Spleen (tissue), 11 donors: Measurements from ENCODE around the gene TMEM259. TPM values are rescaled to one million over a fixed set of nuclear protein-coding genes. Genes with fewer than 3 reads are reported as not detected.

Experiments
- DNase-seq: peaks from one replicate; pipeline ENCODE4 v3.0.0-alpha.2; 2020
- H3K27ac ChIP-seq, 8 donors: fragments of 200-600 bp; sonication (generic) in 7 of 8; 1 replicate in 4 of 8; 2 replicates in 4 of 8; pipeline versions ENCODE4 v1.5.0 to v1.8.0; 2016 to 2021; ENCODE audit warnings: inconsistent platforms in 4 of 8, mild to moderate bottlenecking in 4 of 8, moderate library complexity in 1 of 8
- H3K27me3 ChIP-seq, 7 donors: fragments of 200-600 bp; sonication (generic) in 6 of 7; replicated peaks in 1 of 7; 1 replicate in 4 of 7; 2 replicates in 3 of 7; pipeline versions ENCODE4 v1.5.0 to v1.8.0; 2016 to 2021; ENCODE audit warnings: inconsistent platforms in 3 of 7, mild to moderate bottlenecking in 1 of 7
- H3K36me3 ChIP-seq, 6 donors: fragments of 200-600 bp; sonication (generic) in 5 of 6; 1 replicate in 4 of 6; 2 replicates in 2 of 6; pipeline versions ENCODE4 v1.5.0 to v1.8.0; 2016 to 2021; ENCODE audit warnings: inconsistent platforms in 2 of 6
- H3K4me1 ChIP-seq, 6 donors: fragments of 200-600 bp; sonication (generic) in 5 of 6; 1 replicate in 3 of 6; 2 replicates in 3 of 6; pipeline versions ENCODE4 v1.5.0 to v1.8.0; 2016 to 2021; ENCODE audit warnings: inconsistent platforms in 3 of 6
- H3K4me3 ChIP-seq, 8 donors: fragments of 200-600 bp; sonication (generic) in 7 of 8; 1 replicate in 4 of 8; 2 replicates in 4 of 8; pipeline versions ENCODE4 v1.5.0 to v1.8.0; 2016 to 2021; ENCODE audit warnings: inconsistent platforms in 4 of 8, mild to moderate bottlenecking in 4 of 8, moderate library complexity in 2 of 8
- H3K9me3 ChIP-seq, 8 donors: fragments of 200-600 bp; sonication (generic) in 7 of 8; 1 replicate in 4 of 8; 2 replicates in 4 of 8; pipeline versions ENCODE4 v1.5.0 to v1.8.0; 2016 to 2021; ENCODE audit warnings: inconsistent platforms in 4 of 8
- POLR2A ChIP-seq, 3 donors: fragments of 450-650 bp; IDR thresholded peaks; one replicate each; pipeline ENCODE4 v1.5.1; 2017; ENCODE audit warnings: antibody characterized with exemption in 3 of 3, mild to moderate bottlenecking in 1 of 3
- POLR2AphosphoS5 ChIP-seq, 3 donors: sonication (generic); formaldehyde crosslinking; IDR thresholded peaks; one replicate each; pipeline ENCODE4 v1.5.1; 2017; ENCODE audit warnings: antibody characterized with exemption in 3 of 3
- whole genome bisulfite sequencing, 5 donors: extraction: QIAGEN DNeasy Blood & Tissue Kit in 3 of 5; methylation state at CpG; one replicate each; pipeline versions ENCODE4 v1.1.5 to v1.1.7; 2013 to 2018; 5-methylcytosine and 5-hydroxymethylcytosine counted together
- intact Hi-C: fragments of 100-400 bp; cut with DNase I; formaldehyde crosslinking; loops from one replicate; pipeline ENCODE4 v1.15.0; 2023; ENCODE audit warnings: low total_unique reads
- polyA plus RNA-seq, 3 donors: library from polyadenylated mRNA; stranded (reverse); fragments of 200-250 nt; gene quantifications; one replicate each; pipeline ENCODE4 v1.2.1, GENCODE V29; 2013
- total RNA-seq, 7 donors: library from RNA; depleted of rRNA in 3 of 7; stranded (reverse); fragments of >200 nt in 3 of 7; fragmentation: NEBNext Ultra II Directional in 4 of 7; extraction: Animal tissue kit (Norgen Biotek cat#: 25700) in 4 of 7; gene quantifications; one replicate each; pipeline versions ENCODE4 v1.1.0 to v1.2.1, GENCODE V29; 2016 to 2021
- TF ChIP-seq, protein P1 (sequence below), 11 experiments: fragments of 200-600 bp in 7 of 11; fragments of 450-650 bp in 4 of 11; sonication (generic) in 4 of 11; IDR thresholded peaks in 8 of 11; conservative IDR thresholded peaks in 3 of 11; 1 replicate in 7 of 11; 2 replicates in 4 of 11; pipeline versions ENCODE4 v1.4.0 to v1.8.0; 2016 to 2021; ENCODE audit warnings: antibody characterized with exemption in 11 of 11, inconsistent platforms in 4 of 11, mild to moderate bottlenecking in 1 of 11
- donor health status: healthy with polysubstance abuse.
- donor health status: DM: no; HTN: no; CAD: no; lungs with moderate emphysema.
- donor health status: DM: no; HTN: no; CAD: no.
- donor health status: Bipolar disorder and iron deficiency.
- donor health status: healthy.
- donor health status: DM: no; HTN: no; CAD: no.
- donor health status: DM: yes; HTN: yes; CAD: no.

The TMEM259 gene
- total and polyA plus RNA-seq, 10 donors, result 172 to 560 (median 241) TPM

DNA sequence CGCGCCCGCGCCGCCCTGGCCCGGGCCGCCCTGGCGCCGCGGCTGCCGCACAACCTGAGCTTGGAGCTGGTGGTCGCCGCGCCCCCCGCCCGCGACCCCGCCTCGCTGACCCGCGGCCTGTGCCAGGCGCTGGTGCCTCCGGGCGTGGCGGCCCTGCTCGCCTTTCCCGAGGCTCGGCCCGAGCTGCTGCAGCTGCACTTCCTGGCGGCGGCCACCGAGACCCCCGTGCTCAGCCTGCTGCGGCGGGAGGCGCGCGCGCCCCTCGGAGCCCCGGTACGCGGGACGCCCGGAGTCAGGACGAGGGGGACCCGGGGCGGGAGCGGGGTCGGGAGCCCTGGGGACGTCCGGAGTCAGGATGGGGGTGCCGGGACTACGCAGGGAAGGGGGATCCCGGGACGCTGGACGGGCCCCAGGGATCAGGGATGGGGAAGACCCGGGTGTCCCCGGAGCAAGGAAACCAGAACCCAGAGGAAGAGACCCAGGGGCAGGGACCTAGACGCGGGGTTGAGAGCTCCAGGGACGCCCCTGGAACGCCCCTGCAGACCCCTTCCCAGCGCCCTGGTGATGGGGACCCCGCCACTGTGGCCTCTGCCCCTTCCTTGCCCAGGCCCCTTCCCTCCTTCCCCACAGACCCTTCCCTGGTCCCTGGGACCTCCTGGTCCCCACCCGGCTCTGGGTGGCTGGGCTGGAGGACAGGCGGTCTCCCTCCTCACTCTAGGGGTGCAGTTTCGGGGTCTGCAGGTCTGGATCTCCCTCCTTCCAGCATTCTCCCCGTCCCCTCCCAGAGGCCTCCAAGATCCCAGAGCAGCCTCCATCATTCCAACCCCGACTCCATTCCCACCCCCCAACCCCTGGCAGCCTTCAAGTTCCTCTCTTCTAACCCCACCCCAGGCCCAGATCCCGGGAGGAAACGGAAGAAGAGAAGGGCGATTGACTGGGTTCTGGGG, 20.1 kb downstream of the TMEM259 start:
- WGBS, 5 donors, result 3 to 14% (median 5%) methylated on average over 20 to 73 of the region's 73 CpGs
- no peak for DNase-seq
- H3K27ac ChIP-seq, result no peak overlapping the region
- H3K9me3 ChIP-seq, result no peaks in the 10 kb centered on the region
- intact Hi-C loops, result no loop called here
- peaks cover 11 to 34% (median 30%) of the 10 kb centered on the region in 6 donors for H3K4me1 ChIP-seq
- peaks cover 0 to 89% (median 63%) of the 10 kb centered on the region in 7 donors for H3K27me3 ChIP-seq
- H3K36me3 ChIP-seq, result no peaks in the 10 kb centered on the region
- TF ChIP-seq POLR2AphosphoS5 (IDR thresholded peaks at IDR 0.05) (no peak), POLR2A (IDR thresholded peaks at IDR 0.05) (no peak)
- TF ChIP-seq, protein P1, sequence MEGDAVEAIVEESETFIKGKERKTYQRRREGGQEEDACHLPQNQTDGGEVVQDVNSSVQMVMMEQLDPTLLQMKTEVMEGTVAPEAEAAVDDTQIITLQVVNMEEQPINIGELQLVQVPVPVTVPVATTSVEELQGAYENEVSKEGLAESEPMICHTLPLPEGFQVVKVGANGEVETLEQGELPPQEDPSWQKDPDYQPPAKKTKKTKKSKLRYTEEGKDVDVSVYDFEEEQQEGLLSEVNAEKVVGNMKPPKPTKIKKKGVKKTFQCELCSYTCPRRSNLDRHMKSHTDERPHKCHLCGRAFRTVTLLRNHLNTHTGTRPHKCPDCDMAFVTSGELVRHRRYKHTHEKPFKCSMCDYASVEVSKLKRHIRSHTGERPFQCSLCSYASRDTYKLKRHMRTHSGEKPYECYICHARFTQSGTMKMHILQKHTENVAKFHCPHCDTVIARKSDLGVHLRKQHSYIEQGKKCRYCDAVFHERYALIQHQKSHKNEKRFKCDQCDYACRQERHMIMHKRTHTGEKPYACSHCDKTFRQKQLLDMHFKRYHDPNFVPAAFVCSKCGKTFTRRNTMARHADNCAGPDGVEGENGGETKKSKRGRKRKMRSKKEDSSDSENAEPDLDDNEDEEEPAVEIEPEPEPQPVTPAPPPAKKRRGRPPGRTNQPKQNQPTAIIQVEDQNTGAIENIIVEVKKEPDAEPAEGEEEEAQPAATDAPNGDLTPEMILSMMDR (IDR thresholded peaks at IDR 0.05 in 8 of 11, conservative IDR thresholded peaks at IDR 0.05 in 3 of 11), result no peak
- peak overlapping the region in 5 of 8 donors; percentile 17 to 65 (median 22) for H3K4me3 ChIP-seq

DNA sequence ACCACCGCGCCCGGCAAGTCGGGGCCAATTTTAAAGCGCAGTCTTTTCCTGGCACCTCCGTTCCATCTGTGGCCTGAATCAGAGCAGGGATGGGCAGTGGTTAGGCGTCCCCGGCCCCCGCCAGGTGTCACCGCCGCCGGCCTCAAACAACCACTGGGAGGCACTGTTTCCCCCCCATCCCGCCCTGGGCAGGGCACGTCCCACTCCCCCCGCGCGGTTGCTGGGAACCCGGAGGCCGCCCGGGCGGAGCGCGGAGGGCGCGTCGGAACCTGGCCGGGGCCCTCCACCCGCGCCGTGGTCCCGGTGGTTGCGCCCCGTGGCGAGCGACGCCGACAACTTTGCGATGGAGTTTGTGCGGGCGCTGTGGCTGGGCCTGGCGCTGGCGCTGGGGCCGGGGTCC, 20.8 kb downstream of the TMEM259 start, which contains the start of gene GRIN3B:
Gene GRIN3B, plus strand, starts transcription at position 325 of the 400 bp plus-strand sequence. Its CDS starts 19 bp downstream, at position 344.
- peaks cover 0 to 5% (median under 1%) of the 10 kb centered on the region in 6 donors for H3K36me3 ChIP-seq
- WGBS, 5 donors, result 2 to 5% (median 2%) methylated on average over 17 to 43 of the region's 43 CpGs
- H3K9me3 ChIP-seq, result no peaks in the 10 kb centered on the region
- H3K4me1 ChIP-seq, result peaks cover 11 to 41% (median 33%) of the 10 kb centered on the region in 6 donors
- H3K27ac ChIP-seq, result no peak within 1 kb of the TSS
- peaks cover 0 to 97% (median 70%) of the 10 kb centered on the region in 7 donors for H3K27me3 ChIP-seq
- DNase-seq, result peak; percentile 91
- H3K4me3 ChIP-seq, result peak within 1 kb of the TSS in 6 of 8 donors; percentile 15 to 65 (median 26)
- intact Hi-C loops, result no loop called here
- no peak for TF ChIP-seq POLR2A (IDR thresholded peaks at IDR 0.05)
- TF ChIP-seq, protein P1 (IDR thresholded peaks at IDR 0.05 in 8 of 11, conservative IDR thresholded peaks at IDR 0.05 in 3 of 11), result peak in 10 of 11 experiments; percentile 14 to 76 (median 51)
- peak in 1 of 3 donors; percentile 47 for TF ChIP-seq POLR2AphosphoS5 (IDR thresholded peaks at IDR 0.05)

DNA sequence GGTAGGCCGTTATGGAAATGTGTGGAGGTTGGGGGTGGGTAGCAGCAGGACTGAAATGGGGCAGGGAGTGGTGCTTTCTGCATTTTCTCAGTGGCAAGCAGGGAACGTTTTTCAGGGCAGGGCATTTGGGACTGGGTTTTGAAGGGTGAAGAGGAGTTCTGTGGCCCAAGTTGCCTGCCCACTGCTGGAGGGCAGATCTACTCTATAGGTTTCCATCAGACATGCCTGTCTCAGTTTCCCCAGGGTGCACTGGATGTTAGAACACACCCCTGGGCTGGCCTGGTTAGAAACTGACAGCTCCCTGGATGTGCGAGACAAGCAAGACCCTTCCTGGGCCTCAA, 21.6 kb downstream of the TMEM259 start:
- Histone ChIP-seq H3K36me3 (peaks cover 0 to 13% (median 5%) of the 10 kb centered on the region in 6 donors), H3K4me3 (no peak overlapping the region), H3K27ac (no peak overlapping the region), H3K4me1 (peaks cover 11 to 41% (median 33%) of the 10 kb centered on the region in 6 donors), H3K9me3 (no peaks in the 10 kb centered on the region), H3K27me3 (peaks cover 0 to 100% (median 70%) of the 10 kb centered on the region in 7 donors)
- 55 to 76% (median 57%) methylated on average over 3 of the region's 3 CpGs for WGBS, 5 donors
- DNase-seq, result no peak
- intact Hi-C loops, result no loop called here
- TF ChIP-seq, protein P1 (IDR thresholded peaks at IDR 0.05 in 8 of 11, conservative IDR thresholded peaks at IDR 0.05 in 3 of 11), result no peak
- TF ChIP-seq POLR2A (IDR thresholded peaks at IDR 0.05) (no peak), POLR2AphosphoS5 (IDR thresholded peaks at IDR 0.05) (no peak)

DNA sequence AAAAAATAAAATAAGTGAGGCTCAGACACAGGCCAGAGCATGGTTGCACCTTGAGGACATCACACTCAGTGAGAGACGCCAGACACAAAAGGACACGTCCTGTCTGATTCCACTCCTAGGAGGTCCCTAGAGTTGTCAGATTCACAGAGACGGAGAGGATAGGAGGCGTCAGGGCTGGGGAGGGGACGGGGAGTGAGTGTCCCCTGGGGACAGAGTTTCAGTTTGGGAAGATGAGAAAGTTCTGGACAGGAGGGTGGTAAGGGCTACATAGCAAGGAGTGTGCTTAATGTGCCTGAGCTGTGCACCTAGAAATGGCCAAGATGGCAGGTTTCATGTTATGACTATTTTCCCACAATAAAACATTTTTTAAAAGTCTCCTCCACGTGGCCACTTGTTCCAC, 22.9 kb downstream of the TMEM259 start:
- Histone ChIP-seq H3K4me3 (no peak overlapping the region), H3K36me3 (peaks cover 0 to 26% (median 15%) of the 10 kb centered on the region in 6 donors), H3K27ac (no peak overlapping the region), H3K4me1 (peaks cover 11 to 41% (median 33%) of the 10 kb centered on the region in 6 donors), H3K27me3 (peaks cover 0 to 88% (median 70%) of the 10 kb centered on the region in 7 donors), H3K9me3 (no peaks in the 10 kb centered on the region)
- DNase-seq, result no peak
- intact Hi-C loops, result no loop called here
- TF ChIP-seq, protein P1 (IDR thresholded peaks at IDR 0.05 in 8 of 11, conservative IDR thresholded peaks at IDR 0.05 in 3 of 11), result no peak
- WGBS, 5 donors, result 38 to 50% (median 46%) methylated on average over 6 of the region's 6 CpGs
